Measurements from ENCODE around the gene RFFL.

The RFFL gene

GRCh38 chr17:35088881-35089585 is 25.5 kb upstream of the RFFL start:
- Histone ChIP-seq H4K8ac (ENCODE audit: low read depth, low read length) (no peak overlapping the region), H2AK5ac (ENCODE audit: low read depth, low read length) (no peak overlapping the region), H3K4me1 (ENCODE audit: control insufficient read depth in 2 of 2, insufficient read depth in 1 of 2, low read depth in 1 of 2, low read length in 2 of 2) (peaks cover 5 to 10% of the 10 kb centered on the region in 2 donors), H4K91ac (ENCODE audit: low read depth, low read length, poor library complexity) (no peak overlapping the region), H2BK5ac (ENCODE audit: low read length) (no peak overlapping the region), H3K9me3 (replicated peaks in 1 of 2; ENCODE audit: control insufficient read depth in 2 of 2, insufficient read depth in 1 of 2, low read depth in 1 of 2, low read length in 2 of 2) (no peaks in the 10 kb centered on the region), H2BK120ac (ENCODE audit: low read depth, low read length) (peak overlapping the region; percentile 63), H2BK12ac (ENCODE audit: low read length) (no peak overlapping the region), H3K4me3 (ENCODE audit: low read length in 2 of 2) (peak overlapping the region; percentile 86 to 91), H2AFZ (ENCODE audit: low read length) (peak overlapping the region; percentile 97), H3K9ac (ENCODE audit: low read depth, low read length, poor library complexity) (peak overlapping the region; percentile 91), H3K27me3 (ENCODE audit: control insufficient read depth in 3 of 3, insufficient read depth in 3 of 3, low read depth in 1 of 3, low read length in 3 of 3) (peaks cover 0 to 10% (median 0%) of the 10 kb centered on the region in 3 experiments), H3K4ac (ENCODE audit: low read length) (no peak overlapping the region), H3K79me1 (ENCODE audit: low read depth, low read length) (no peaks in the 10 kb centered on the region), H3K4me2 (ENCODE audit: insufficient read depth, low read length, poor library complexity, severe bottlenecking) (peak overlapping the region; percentile 96), H3K27ac (replicated peaks; ENCODE audit: low read length) (no peak overlapping the region), H3K14ac (ENCODE audit: low read length) (peak overlapping the region; percentile 85), H3K23ac (ENCODE audit: low read depth, low read length, poor library complexity) (peak overlapping the region; percentile 52), H2BK15ac (ENCODE audit: low read length) (no peak overlapping the region), H3K18ac (ENCODE audit: low read length) (peak overlapping the region; percentile 89), H3K36me3 (replicated peaks in 1 of 2; ENCODE audit: control insufficient read depth in 2 of 2, insufficient read depth in 2 of 2, low read length in 2 of 2) (no peaks in the 10 kb centered on the region)
- WGBS, 2 donors (ENCODE audit: extremely low coverage in 2 of 2, insufficient read length in 2 of 2, insufficient replicate concordance in 1 of 2), result no CpG with 5 or more reads among the region's 80 CpGs
- peak; percentile 84 for DNase-seq (ENCODE audit: low spot score)

- no peak overlapping the region for H3K27ac ChIP-seq (replicated peaks; ENCODE audit: low read length)
- WGBS, 2 donors (ENCODE audit: extremely low coverage in 2 of 2, insufficient read length in 2 of 2, insufficient replicate concordance in 1 of 2), result no CpG with 5 or more reads among the region's 26 CpGs
These were observed 24.9 kb upstream of the RFFL start for GRCh38 chr17:35088356-35088880.

GRCh38 chr17:35087731-35088355 is 24.3 kb upstream of the RFFL start:
- Histone ChIP-seq H4K8ac (ENCODE audit: low read depth, low read length) (no peak overlapping the region), H3K9me3 (replicated peaks in 1 of 2; ENCODE audit: control insufficient read depth in 2 of 2, insufficient read depth in 1 of 2, low read depth in 1 of 2, low read length in 2 of 2) (no peaks in the 10 kb centered on the region), H3K4me1 (ENCODE audit: control insufficient read depth in 2 of 2, insufficient read depth in 1 of 2, low read depth in 1 of 2, low read length in 2 of 2) (peaks cover 5 to 10% of the 10 kb centered on the region in 2 donors), H3K23ac (ENCODE audit: low read depth, low read length, poor library complexity) (no peak overlapping the region), H3K9ac (ENCODE audit: low read depth, low read length, poor library complexity) (no peak overlapping the region), H3K27ac (replicated peaks; ENCODE audit: low read length) (no peak overlapping the region), H2BK12ac (ENCODE audit: low read length) (no peak overlapping the region), H2AFZ (ENCODE audit: low read length) (peak overlapping the region; percentile 97), H2BK15ac (ENCODE audit: low read length) (no peak overlapping the region), H3K27me3 (ENCODE audit: control insufficient read depth in 3 of 3, insufficient read depth in 3 of 3, low read depth in 1 of 3, low read length in 3 of 3) (peaks cover 0 to 10% (median 0%) of the 10 kb centered on the region in 3 experiments), H3K18ac (ENCODE audit: low read length) (no peak overlapping the region), H2BK5ac (ENCODE audit: low read length) (no peak overlapping the region), H2BK120ac (ENCODE audit: low read depth, low read length) (no peak overlapping the region), H3K36me3 (replicated peaks in 1 of 2; ENCODE audit: control insufficient read depth in 2 of 2, insufficient read depth in 2 of 2, low read length in 2 of 2) (no peaks in the 10 kb centered on the region), H2AK5ac (ENCODE audit: low read depth, low read length) (no peak overlapping the region), H3K4me3 (ENCODE audit: low read length in 2 of 2) (peak overlapping the region; percentile 86 to 91), H3K4me2 (ENCODE audit: insufficient read depth, low read length, poor library complexity, severe bottlenecking) (peak overlapping the region; percentile 96), H3K4ac (ENCODE audit: low read length) (no peak overlapping the region), H3K14ac (ENCODE audit: low read length) (no peak overlapping the region), H3K79me1 (ENCODE audit: low read depth, low read length) (no peaks in the 10 kb centered on the region), H4K91ac (ENCODE audit: low read depth, low read length, poor library complexity) (no peak overlapping the region)
- no CpG with 5 or more reads among the region's 9 CpGs for WGBS, 2 donors (ENCODE audit: extremely low coverage in 2 of 2, insufficient read length in 2 of 2, insufficient replicate concordance in 1 of 2)
- DNase-seq (ENCODE audit: low spot score), result no peak

More at GRCh38 chr17:35088356-35088880, 24.9 kb upstream of the RFFL start:
- no peak overlapping the region for H2BK15ac ChIP-seq (ENCODE audit: low read length)
- peak overlapping the region; percentile 63 for H2BK120ac ChIP-seq (ENCODE audit: low read depth, low read length)
- H3K4me3 ChIP-seq (ENCODE audit: low read length in 2 of 2), result peak overlapping the region; percentile 86 to 91
- peak overlapping the region; percentile 96 for H3K4me2 ChIP-seq (ENCODE audit: insufficient read depth, low read length, poor library complexity, severe bottlenecking)
- H3K4me1 ChIP-seq (ENCODE audit: control insufficient read depth in 2 of 2, insufficient read depth in 1 of 2, low read depth in 1 of 2, low read length in 2 of 2), result peaks cover 5 to 10% of the 10 kb centered on the region in 2 donors
- peak overlapping the region; percentile 89 for H3K18ac ChIP-seq (ENCODE audit: low read length)
- H2BK5ac ChIP-seq (ENCODE audit: low read length), result no peak overlapping the region
- H2AFZ ChIP-seq (ENCODE audit: low read length), result peak overlapping the region; percentile 97
- no peak overlapping the region for H2BK12ac ChIP-seq (ENCODE audit: low read length)
- no peak overlapping the region for H2AK5ac ChIP-seq (ENCODE audit: low read depth, low read length)
- no peaks in the 10 kb centered on the region for H3K36me3 ChIP-seq (replicated peaks in 1 of 2; ENCODE audit: control insufficient read depth in 2 of 2, insufficient read depth in 2 of 2, low read length in 2 of 2)
- peaks cover 0 to 10% (median 0%) of the 10 kb centered on the region in 3 experiments for H3K27me3 ChIP-seq (ENCODE audit: control insufficient read depth in 3 of 3, insufficient read depth in 3 of 3, low read depth in 1 of 3, low read length in 3 of 3)
- no peak overlapping the region for H4K91ac ChIP-seq (ENCODE audit: low read depth, low read length, poor library complexity)
- no peaks in the 10 kb centered on the region for H3K9me3 ChIP-seq (replicated peaks in 1 of 2; ENCODE audit: control insufficient read depth in 2 of 2, insufficient read depth in 1 of 2, low read depth in 1 of 2, low read length in 2 of 2)
- peak; percentile 8 for DNase-seq (ENCODE audit: low spot score)
- peak overlapping the region; percentile 52 for H3K23ac ChIP-seq (ENCODE audit: low read depth, low read length, poor library complexity)
- no peak overlapping the region for H4K8ac ChIP-seq (ENCODE audit: low read depth, low read length)
- H3K4ac ChIP-seq (ENCODE audit: low read length), result no peak overlapping the region
- H3K79me1 ChIP-seq (ENCODE audit: low read depth, low read length), result no peaks in the 10 kb centered on the region
- peak overlapping the region; percentile 91 for H3K9ac ChIP-seq (ENCODE audit: low read depth, low read length, poor library complexity)
- peak overlapping the region; percentile 85 for H3K14ac ChIP-seq (ENCODE audit: low read length)

All from neuronal stem cell (in vitro differentiated cells).